SK-N-SH treated with all-trans-retinoic acid at 6 μM for 48 hours (cell line): ENCODE measurements around the gene MTAP.

Source experiments
- ATAC-seq: fragments of 200-7000 bp; cut with Tn5 transposase; 3 replicates; pipeline ENCODE4 v1.9.1; 2020; ENCODE audit warnings: mild to moderate bottlenecking, moderate library complexity
- ARNTL ChIP-seq: fragments of 450-650 bp; formaldehyde crosslinking; IDR thresholded peaks from 2 replicates; pipeline ENCODE4 v1.5.0; 2020; ENCODE audit warnings: low read depth, mild to moderate bottlenecking, moderate library complexity, borderline replicate concordance
- BACH2 ChIP-seq: fragments of 250-450 bp; sonication (Bioruptor Pico); IDR thresholded peaks from 2 replicates; pipeline ENCODE4 v1.9.0; 2021; ENCODE audit warnings: mild to moderate bottlenecking, borderline replicate concordance
- CREB5 ChIP-seq: fragments of 250-450 bp; sonication (Bioruptor Pico); IDR thresholded peaks from 2 replicates; pipeline ENCODE4 v1.5.1; 2020; ENCODE audit warnings: low read depth, mild to moderate bottlenecking, moderate library complexity
- CSDC2 ChIP-seq: fragments of 250-450 bp; sonication (Bioruptor Pico); IDR thresholded peaks from 2 replicates; pipeline ENCODE4 v1.5.0; 2020; ENCODE audit warnings: mild to moderate bottlenecking, moderate library complexity
- CSRNP3 ChIP-seq: fragments of 250-450 bp; sonication (Bioruptor Pico); IDR thresholded peaks from 2 replicates; pipeline ENCODE4 v1.5.1; 2021; ENCODE audit warnings: mild to moderate bottlenecking, moderate library complexity
- ESRRG ChIP-seq: fragments of 250-450 bp; sonication (Bioruptor Pico); IDR thresholded peaks from 2 replicates; pipeline ENCODE4 v1.6.1; 2021; ENCODE audit warnings: mild to moderate bottlenecking
- ISL1 ChIP-seq: fragments of 250-450 bp; sonication (Bioruptor Pico); IDR thresholded peaks from 2 replicates; pipeline ENCODE4 v2.1.2; 2022; ENCODE audit warnings: mild to moderate bottlenecking, moderate library complexity
- OSR1 ChIP-seq: fragments of 250-450 bp; sonication (Bioruptor Pico); IDR thresholded peaks from 2 replicates; pipeline ENCODE4 v1.8.0; 2022; ENCODE audit warnings: moderate library complexity, mild to moderate bottlenecking, inconsistent platforms
- PATZ1 ChIP-seq: fragments of 250-450 bp; sonication (Bioruptor Pico); IDR thresholded peaks from 2 replicates; pipeline ENCODE4 v1.8.0; 2020; ENCODE audit warnings: mild to moderate bottlenecking, moderate library complexity, borderline replicate concordance
- POU6F1 ChIP-seq: fragments of 250-450 bp; sonication (Bioruptor Pico); IDR thresholded peaks from 2 replicates; pipeline ENCODE4 v1.8.0; 2021; ENCODE audit warnings: low read depth, mild to moderate bottlenecking, moderate library complexity, borderline replicate concordance
- PPARA ChIP-seq: fragments of 250-450 bp; sonication (Bioruptor Pico); IDR thresholded peaks from 2 replicates; pipeline ENCODE4 v1.5.0; 2020; ENCODE audit warnings: mild to moderate bottlenecking, borderline replicate concordance
- RARB ChIP-seq: fragments of 250-450 bp; sonication (Bioruptor Pico); IDR thresholded peaks from 2 replicates; pipeline ENCODE4 v1.8.0; 2021; ENCODE audit warnings: mild to moderate bottlenecking, moderate library complexity
- SNAI2 ChIP-seq: fragments of 250-450 bp; sonication (Bioruptor Pico); IDR thresholded peaks from 2 replicates; pipeline ENCODE4 v1.5.0; 2020; ENCODE audit warnings: mild to moderate bottlenecking, moderate library complexity
- TCF4 ChIP-seq: fragments of 250-450 bp; sonication (Bioruptor Pico); IDR thresholded peaks from 2 replicates; pipeline ENCODE4 v1.8.0; 2021; ENCODE audit warnings: mild to moderate bottlenecking, moderate library complexity, borderline replicate concordance
- TSHZ2 ChIP-seq: fragments of 250-450 bp; sonication (Bioruptor Pico); IDR thresholded peaks from 2 replicates; pipeline ENCODE4 v1.5.0; 2020; ENCODE audit warnings: mild to moderate bottlenecking, moderate library complexity
- ZC3H10 ChIP-seq: fragments of 250-450 bp; sonication (Bioruptor Pico); IDR thresholded peaks from 2 replicates; pipeline ENCODE4 v1.5.1; 2021; ENCODE audit warnings: mild to moderate bottlenecking, moderate library complexity
- ZFP30 ChIP-seq: fragments of 450-650 bp; formaldehyde crosslinking; IDR thresholded peaks from 2 replicates; pipeline ENCODE4 v1.5.0; 2022; ENCODE audit warnings: mild to moderate bottlenecking, moderate library complexity
- ZNF565 ChIP-seq: fragments of 450-650 bp; formaldehyde crosslinking; conservative IDR thresholded peaks from 2 replicates; pipeline ENCODE4 v1.5.0; 2020; ENCODE audit warnings: low read depth, mild to moderate bottlenecking, moderate library complexity
- ZNF70 ChIP-seq: fragments of 450-650 bp; formaldehyde crosslinking; IDR thresholded peaks from 2 replicates; pipeline ENCODE4 v1.5.0; 2020; ENCODE audit warnings: mild to moderate bottlenecking, moderate library complexity
- ZNF8 ChIP-seq: fragments of 450-650 bp; formaldehyde crosslinking; IDR thresholded peaks from 2 replicates; pipeline ENCODE4 v1.5.0; 2020; ENCODE audit warnings: mild to moderate bottlenecking, moderate library complexity

Gene MTAP

GRCh38 chr9:21903380-21903965 lies 101.0 kb downstream of the MTAP start:
- no peak for ATAC-seq

GRCh38 chr9:21904371-21904770 lies 101.9 kb downstream of the MTAP start:
- TF ChIP-seq ZNF565 (no peak), ISL1 (CRISPR knock-in tag) (no peak), PPARA (no peak), ESRRG (CRISPR knock-in tag) (no peak), BACH2 (CRISPR knock-in tag) (no peak), ZNF70 (no peak), ZC3H10 (CRISPR knock-in tag) (no peak)
- TF ChIP-seq, all 23 proteins: peak for 0
- no peak for ATAC-seq

More at GRCh38 chr9:21903380-21903965, 101.0 kb downstream of the MTAP start:
- TF ChIP-seq TCF4 (CRISPR knock-in tag) = no peak
- no peak for TF ChIP-seq CREB5 (CRISPR knock-in tag)
- TF ChIP-seq ZFP30 (CRISPR knock-in tag) = no peak
- no peak for TF ChIP-seq ESRRG (CRISPR knock-in tag)
- no peak for TF ChIP-seq RARB (CRISPR knock-in tag)
- TF ChIP-seq CSRNP3 = no peak
- no peak for TF ChIP-seq TSHZ2 (CRISPR knock-in tag)
- TF ChIP-seq PATZ1 (CRISPR knock-in tag) = no peak
- no peak for TF ChIP-seq OSR1
- TF ChIP-seq CSDC2 (CRISPR knock-in tag) = no peak
- TF ChIP-seq ISL1 (CRISPR knock-in tag) = no peak
- TF ChIP-seq ZNF70 = no peak
- no peak for TF ChIP-seq ZNF8 (CRISPR knock-in tag)
- no peak for TF ChIP-seq ARNTL (CRISPR knock-in tag)
- TF ChIP-seq POU6F1 = no peak
- TF ChIP-seq SNAI2 = no peak

- TF ChIP-seq PPARA (no peak), OSR1 (no peak), ZFP30 (CRISPR knock-in tag) (no peak), PATZ1 (CRISPR knock-in tag) (no peak)
- ATAC-seq = no peak
These were observed 102.3 kb downstream of the MTAP start for GRCh38 chr9:21904776-21905175.
